ENCODE results near the gene PRDX4. TPM values are rescaled to one million over a fixed set of nuclear protein-coding genes. Genes with fewer than 3 reads are reported as not detected.

PRDX4 gene
- total RNA-seq, 2 experiments from 2014 or later, result 46.0 to 88.0 TPM

GRCh38 chrX:23692166-23692565 lies 24.9 kb downstream of the PRDX4 start:
- no peak overlapping the region for H3K27ac ChIP-seq (ENCODE audit: low read depth, low read length, poor library complexity, severe bottlenecking)
- H3K4me3 ChIP-seq (ENCODE audit: low read depth, low read length, poor library complexity, severe bottlenecking), result no peak overlapping the region
- no peaks in the 10 kb centered on the region for H4K20me1 ChIP-seq (ENCODE audit: insufficient read depth, low read length)
- intact Hi-C loops (cut with micrococcal nuclease; ENCODE audit: unreplicated experiment), result loop anchor here (10.0 kb wide), 1 partner anchor 63 kb away; no protein-coding TSS in a partner anchor
- no peak for TF ChIP-seq EZH2phosphoT487 (IDR thresholded peaks at IDR 0.05; ENCODE audit: borderline replicate concordance, low read depth, low read length)
- TF ChIP-seq CTCF (conservative IDR thresholded peaks at IDR 0.05; ENCODE audit: low read length), result no peak
- ChIA-PET CTCF (ENCODE audit: unreplicated experiment) (no interaction called here), POLR2A (interaction anchor here (0.6 kb wide), 1 partner anchor 258 kb away, joined by 5 read pairs; no protein-coding TSS in a partner anchor)
- no peak for DNase-seq (ENCODE audit: low spot score)
- no peak overlapping the region for H3K4me2 ChIP-seq (ENCODE audit: low read length)
- H2AFZ ChIP-seq (ENCODE audit: low read length), result no peak overlapping the region
- H3K9me3 ChIP-seq (ENCODE audit: low read length), result no peaks in the 10 kb centered on the region
- no peaks in the 10 kb centered on the region for H3K79me2 ChIP-seq (ENCODE audit: insufficient read depth, low read depth, low read length)
- H3K4me1 ChIP-seq (ENCODE audit: insufficient read depth, low read length, poor library complexity, severe bottlenecking), result no peaks in the 10 kb centered on the region
- no peaks in the 10 kb centered on the region for H3K9me2 ChIP-seq (ENCODE audit: insufficient read depth, low read length)
- no TSS peak for BruUV-seq (replicated peaks)
- no peaks in the 10 kb centered on the region for H3K36me3 ChIP-seq (ENCODE audit: insufficient read depth, low read length)

GRCh38 chrX:23694606-23695005 lies 27.3 kb downstream of the PRDX4 start:
- BruUV-seq (replicated peaks), result no TSS peak
- H3K9me2 ChIP-seq (ENCODE audit: insufficient read depth, low read length), result no peaks in the 10 kb centered on the region
- H3K27ac ChIP-seq (ENCODE audit: low read depth, low read length, poor library complexity, severe bottlenecking), result no peak overlapping the region
- TF ChIP-seq EZH2phosphoT487 (IDR thresholded peaks at IDR 0.05; ENCODE audit: borderline replicate concordance, low read depth, low read length) (no peak), CTCF (conservative IDR thresholded peaks at IDR 0.05; ENCODE audit: low read length) (peak; percentile 41)
- H3K4me2 ChIP-seq (ENCODE audit: low read length), result peak overlapping the region; percentile 26; the same call in 1 of the 2 replicates
- H3K79me2 ChIP-seq (ENCODE audit: insufficient read depth, low read depth, low read length), result no peaks in the 10 kb centered on the region
- no peaks in the 10 kb centered on the region for H4K20me1 ChIP-seq (ENCODE audit: insufficient read depth, low read length)
- peak; percentile 65 for DNase-seq (ENCODE audit: low spot score)
- H2AFZ ChIP-seq (ENCODE audit: low read length), result no peak overlapping the region
- intact Hi-C loops (cut with micrococcal nuclease; ENCODE audit: unreplicated experiment), result loop anchor here (1.0 to 10.0 kb wide), 2 partner anchors 60 to 208 kb away; no protein-coding TSS in a partner anchor
- ChIA-PET CTCF (ENCODE audit: unreplicated experiment) (interaction anchor here (0.6 kb wide), 1 partner anchor 206 kb away, joined by 3 read pairs; no protein-coding TSS in a partner anchor), POLR2A (no interaction called here)
- H3K4me3 ChIP-seq (ENCODE audit: low read depth, low read length, poor library complexity, severe bottlenecking), result no peak overlapping the region
- no peaks in the 10 kb centered on the region for H3K36me3 ChIP-seq (ENCODE audit: insufficient read depth, low read length)
- H3K4me1 ChIP-seq (ENCODE audit: insufficient read depth, low read length, poor library complexity, severe bottlenecking), result no peaks in the 10 kb centered on the region
- no peaks in the 10 kb centered on the region for H3K9me3 ChIP-seq (ENCODE audit: low read length)

GRCh38 chrX:23699636-23700194 lies 32.4 kb downstream of the PRDX4 start:
- no peak overlapping the region for H2AFZ ChIP-seq (ENCODE audit: low read length)
- no peaks in the 10 kb centered on the region for H3K79me2 ChIP-seq (ENCODE audit: insufficient read depth, low read depth, low read length)
- CTCF ChIA-PET (ENCODE audit: unreplicated experiment), result no interaction called here
- no peaks in the 10 kb centered on the region for H4K20me1 ChIP-seq (ENCODE audit: insufficient read depth, low read length)
- H3K27ac ChIP-seq (ENCODE audit: low read depth, low read length, poor library complexity, severe bottlenecking), result no peak overlapping the region
- no peak overlapping the region for H3K4me3 ChIP-seq (ENCODE audit: low read depth, low read length, poor library complexity, severe bottlenecking)
- H3K36me3 ChIP-seq (ENCODE audit: insufficient read depth, low read length), result no peaks in the 10 kb centered on the region; the same call in 1 of the 2 replicates
- POLR2A ChIA-PET, result interaction anchor here (1.0 kb wide), 1 partner anchor 20 kb away, joined by 3 read pairs; no protein-coding TSS in a partner anchor
- no peak for DNase-seq (ENCODE audit: low spot score)
- TF ChIP-seq CTCF (conservative IDR thresholded peaks at IDR 0.05; ENCODE audit: low read length), result no peak
- H3K9me2 ChIP-seq (ENCODE audit: insufficient read depth, low read length), result no peaks in the 10 kb centered on the region
- BruUV-seq (replicated peaks), result no TSS peak
- H3K9me3 ChIP-seq (ENCODE audit: low read length), result no peaks in the 10 kb centered on the region
- intact Hi-C loops (cut with micrococcal nuclease; ENCODE audit: unreplicated experiment), result loop anchor here (10.0 kb wide), 1 partner anchor 55 kb away; no protein-coding TSS in a partner anchor
- no peak overlapping the region for H3K4me2 ChIP-seq (ENCODE audit: low read length)
- no peaks in the 10 kb centered on the region for H3K4me1 ChIP-seq (ENCODE audit: insufficient read depth, low read length, poor library complexity, severe bottlenecking)
